HG03175 (cell line): ENCODE results near the gene HS6ST1.

Source experiments
- ATAC-seq: cut with Tn5 transposase; IDR thresholded peaks from one replicate; pipeline ENCODE4 v1.9.1; 2021; ENCODE audit warnings: mild to moderate bottlenecking, moderate library complexity; ENCODE audit not compliant: unreplicated experiment

Gene HS6ST1

DNA sequence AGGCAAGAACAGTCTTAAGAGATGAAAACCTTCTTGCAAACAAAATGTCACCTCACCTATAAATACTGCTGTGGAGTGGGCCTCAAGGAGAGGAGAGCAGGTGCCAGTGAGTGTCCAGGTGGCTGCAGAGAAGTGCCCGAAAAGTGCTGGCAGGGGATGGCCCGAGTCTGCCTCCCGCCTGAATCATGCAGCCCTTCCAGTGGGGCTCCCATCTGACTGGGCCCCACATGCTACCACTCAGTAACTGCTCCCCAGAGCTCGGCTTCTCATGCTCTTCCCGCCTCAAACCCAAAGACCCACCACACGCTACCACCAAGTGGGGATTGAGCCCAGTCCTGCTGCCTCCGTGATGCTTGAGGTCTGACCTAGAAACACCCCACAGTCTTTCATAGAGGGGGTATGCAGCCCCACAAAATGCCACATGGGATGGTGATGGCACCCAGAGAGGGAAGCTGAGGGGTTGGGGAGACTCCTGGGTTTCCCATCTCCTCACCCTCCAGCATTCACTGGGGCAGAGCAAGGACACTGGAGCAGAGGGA lies 7.4 kb downstream of the HS6ST1 start:
- no peak for ATAC-seq

DNA sequence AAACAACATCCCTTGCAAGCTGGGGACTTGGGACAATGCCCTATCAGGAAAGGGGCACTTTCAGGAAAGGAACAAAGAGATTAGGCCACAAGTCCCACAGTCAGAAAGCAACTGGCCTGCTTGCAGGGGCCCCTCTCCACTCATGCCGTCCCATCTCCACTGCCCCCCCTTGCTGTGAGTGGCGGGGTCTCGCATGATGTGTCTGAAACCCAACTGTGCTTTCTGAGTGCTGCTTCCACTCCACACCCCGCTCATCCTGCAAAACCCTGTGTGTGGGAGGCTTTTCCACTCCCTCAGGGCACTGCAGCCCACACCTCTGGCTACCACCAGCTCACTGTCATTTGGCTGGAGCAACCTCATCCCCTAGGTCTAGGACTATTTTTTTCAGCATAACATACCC lies 7.9 kb downstream of the HS6ST1 start:
- no peak for ATAC-seq

DNA sequence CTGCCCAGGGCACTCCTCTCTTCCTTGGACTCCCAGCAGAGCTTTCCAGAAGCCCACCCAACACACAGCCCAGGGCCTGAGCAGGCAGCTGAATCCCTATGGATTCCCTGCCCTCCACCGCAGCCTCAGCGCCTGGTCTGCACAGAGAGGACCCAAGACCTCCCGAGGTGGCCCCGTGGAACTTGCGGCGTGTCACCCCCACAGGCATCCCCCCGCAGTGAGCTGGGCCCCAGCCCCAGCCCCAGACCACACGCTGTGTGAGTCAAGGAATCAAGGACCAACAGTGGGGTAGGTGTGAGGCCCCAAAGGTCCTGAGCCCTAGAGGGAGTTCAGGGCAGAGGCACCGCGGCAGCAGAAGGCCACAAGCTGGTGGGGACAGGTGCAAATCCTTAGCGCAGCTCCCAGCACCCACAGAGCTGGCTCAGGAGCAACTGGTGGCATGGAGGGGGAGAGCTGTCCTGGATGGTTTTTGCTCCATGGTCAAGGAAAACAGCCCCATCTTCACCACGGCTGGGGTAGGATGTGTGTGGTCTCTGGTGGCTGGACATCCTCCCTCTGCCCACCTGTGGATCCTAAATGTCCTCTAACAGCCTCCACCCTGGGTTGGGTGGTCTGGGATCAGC lies 8.5 kb downstream of the HS6ST1 start:
- no peak for ATAC-seq

DNA sequence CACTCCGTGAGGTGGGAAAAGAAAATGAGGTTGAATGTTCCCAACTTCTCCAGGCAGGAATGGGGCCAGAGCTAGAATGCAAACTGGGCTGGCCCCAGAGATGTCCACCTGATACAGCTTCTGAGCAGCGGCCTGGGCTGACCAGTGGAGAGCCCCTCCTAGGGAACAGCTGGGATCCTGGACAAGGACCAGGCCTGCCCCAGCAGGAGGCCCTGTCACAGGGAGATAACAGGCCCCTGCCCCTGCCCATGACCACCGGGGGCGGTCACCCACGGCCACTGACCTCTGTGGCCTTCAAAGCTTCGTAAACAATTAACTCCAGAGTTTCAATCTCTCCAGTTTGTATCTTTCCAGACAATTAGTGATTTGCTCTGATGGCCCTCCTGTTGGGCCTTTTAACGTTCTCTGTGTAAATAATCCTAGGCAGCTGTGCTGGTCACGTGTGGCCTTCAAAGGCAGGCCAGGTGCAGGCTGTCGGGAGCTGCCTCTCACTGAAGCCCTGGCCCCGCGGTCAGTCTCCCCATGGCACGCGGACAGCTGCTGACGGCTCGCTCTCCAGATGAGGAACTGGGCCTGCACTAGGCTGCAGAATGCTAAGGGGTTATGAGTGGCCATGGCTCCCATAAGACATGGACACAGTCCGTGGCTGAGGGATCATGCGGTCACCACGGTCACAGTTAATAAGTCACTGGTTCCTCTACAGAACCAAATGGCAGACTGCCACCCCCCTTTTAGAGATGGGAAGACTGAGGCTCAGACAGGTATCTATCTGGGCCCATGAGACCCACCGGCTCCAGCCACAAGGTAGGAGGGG lies 9.2 kb downstream of the HS6ST1 start:
- no peak for ATAC-seq

DNA sequence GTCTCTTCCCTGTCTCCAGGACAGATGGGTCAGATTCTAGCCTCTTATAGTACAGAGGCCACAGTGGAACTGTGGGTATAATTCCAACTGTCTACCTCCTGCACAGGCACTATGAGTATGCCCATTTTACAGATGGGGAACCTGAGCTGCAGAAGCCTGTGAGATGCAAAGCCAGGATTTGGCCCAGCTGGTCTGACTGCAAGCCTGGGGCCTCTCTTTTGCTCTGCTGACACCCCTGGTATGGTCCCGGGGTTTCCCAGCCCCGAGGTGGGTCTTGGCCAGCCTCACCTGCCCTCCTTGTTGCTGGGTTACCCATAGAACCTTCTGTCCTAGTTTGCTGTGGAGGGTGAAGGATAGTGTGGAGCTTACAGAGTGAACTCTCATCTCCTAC lies 9.8 kb downstream of the HS6ST1 start:
- ATAC-seq, result no peak

DNA sequence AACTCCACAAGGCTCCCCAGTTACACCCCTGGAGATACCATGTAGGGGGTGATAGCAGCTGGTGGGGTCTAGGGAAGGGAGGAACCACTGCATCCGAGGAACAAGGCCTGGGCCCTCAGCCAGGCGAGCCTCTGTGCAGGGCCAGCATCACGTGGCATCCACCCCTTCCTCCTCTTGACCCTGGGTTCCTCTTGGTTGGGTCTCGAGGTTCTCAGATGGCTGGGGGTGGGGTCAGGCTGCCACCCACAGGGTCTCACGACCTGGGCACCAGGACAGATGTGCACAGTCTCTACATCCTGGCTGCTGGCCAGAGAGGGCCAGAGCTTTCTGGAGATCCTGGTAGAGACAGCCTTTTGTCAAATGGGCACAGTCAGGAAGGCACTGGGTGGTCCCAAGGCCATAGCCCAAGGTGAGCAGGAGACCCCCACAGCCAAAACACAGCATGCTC lies 10.4 kb downstream of the HS6ST1 start:
- no peak for ATAC-seq

DNA sequence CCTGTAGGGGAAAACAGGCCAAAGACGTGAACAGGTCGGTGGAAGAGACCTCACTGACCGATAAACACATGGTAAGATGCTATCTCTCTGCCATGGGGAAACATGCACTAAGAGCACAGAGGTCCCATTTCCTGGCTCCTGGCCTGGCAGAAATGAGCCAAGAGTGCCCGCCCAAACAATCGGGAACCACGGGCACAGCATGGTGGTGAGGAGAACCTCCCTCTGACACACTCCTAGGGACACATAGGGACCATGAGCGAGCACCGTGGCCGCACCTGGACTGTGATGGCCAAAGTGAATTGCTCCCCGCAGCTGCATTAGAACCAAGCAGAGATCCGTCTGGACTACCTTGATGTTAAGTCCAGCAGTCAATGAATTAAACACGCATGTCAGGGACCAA lies 11.1 kb downstream of the HS6ST1 start:
- ATAC-seq, result no peak

DNA sequence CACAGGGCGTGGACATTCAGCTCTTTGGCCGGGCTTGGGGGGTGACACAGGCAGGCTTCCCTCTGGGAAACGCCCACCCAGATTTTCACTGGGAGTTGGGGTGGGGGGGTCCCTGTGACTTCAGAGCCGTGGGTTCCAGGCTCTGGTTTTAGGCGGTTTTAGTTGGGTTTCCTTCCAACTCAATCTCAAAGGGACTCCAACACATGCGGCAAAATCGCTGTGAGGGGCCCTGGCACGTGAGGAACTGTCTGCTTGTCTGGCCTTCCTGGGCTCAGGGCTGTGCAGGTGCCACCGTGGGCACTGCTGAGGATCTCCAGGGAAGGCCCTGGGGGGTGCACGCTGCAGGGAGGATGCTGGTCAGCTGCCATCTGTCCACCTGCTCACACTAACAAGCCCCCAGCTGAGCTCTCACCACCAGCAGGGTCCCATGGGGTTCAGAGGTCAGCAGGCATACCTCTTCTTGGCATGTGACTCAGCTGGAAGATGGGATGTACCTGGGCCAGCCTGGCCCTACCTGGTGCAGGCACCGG lies 11.7 kb downstream of the HS6ST1 start:
- no peak for ATAC-seq

DNA sequence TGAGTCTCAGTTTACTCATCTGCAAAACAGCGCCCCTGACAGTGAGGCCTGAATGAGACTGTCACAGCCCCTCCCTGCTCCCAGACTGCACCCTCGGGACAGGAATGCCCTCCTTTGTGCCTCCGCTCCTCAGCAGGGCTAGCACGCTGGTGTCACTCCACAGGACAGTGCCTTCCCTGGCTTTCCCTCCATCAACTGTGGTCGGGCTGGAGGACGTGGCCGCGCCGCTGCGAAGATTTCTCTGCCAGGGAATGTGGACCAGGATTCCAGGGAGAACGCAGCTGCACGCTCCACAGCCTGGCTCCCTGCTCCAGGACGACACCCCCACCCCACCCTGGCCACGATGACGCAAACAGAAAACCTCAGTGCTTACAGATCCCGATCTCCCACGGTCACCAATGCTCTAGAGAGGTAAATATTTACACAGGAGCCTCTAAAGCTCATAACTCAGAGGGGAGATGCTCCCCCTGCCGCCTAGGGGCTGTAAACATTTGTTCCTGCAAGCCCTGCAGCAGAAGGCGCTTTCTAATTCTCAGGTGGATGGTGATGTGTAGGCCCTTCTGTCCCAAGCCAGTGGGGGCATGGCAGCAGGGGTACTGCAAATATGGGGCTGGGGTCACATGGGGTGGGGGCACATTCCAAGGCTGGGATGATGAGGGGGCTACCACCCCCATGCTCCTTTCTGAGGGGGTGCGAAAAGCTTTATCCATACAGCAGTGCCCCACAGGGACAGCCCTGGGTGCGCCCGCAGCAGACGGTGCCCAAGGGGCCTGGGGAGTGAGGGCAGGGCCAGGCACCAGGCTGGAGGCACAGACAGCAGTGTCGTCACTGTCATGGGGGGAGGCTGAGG lies 12.4 kb downstream of the HS6ST1 start:
- ATAC-seq, result no peak

DNA sequence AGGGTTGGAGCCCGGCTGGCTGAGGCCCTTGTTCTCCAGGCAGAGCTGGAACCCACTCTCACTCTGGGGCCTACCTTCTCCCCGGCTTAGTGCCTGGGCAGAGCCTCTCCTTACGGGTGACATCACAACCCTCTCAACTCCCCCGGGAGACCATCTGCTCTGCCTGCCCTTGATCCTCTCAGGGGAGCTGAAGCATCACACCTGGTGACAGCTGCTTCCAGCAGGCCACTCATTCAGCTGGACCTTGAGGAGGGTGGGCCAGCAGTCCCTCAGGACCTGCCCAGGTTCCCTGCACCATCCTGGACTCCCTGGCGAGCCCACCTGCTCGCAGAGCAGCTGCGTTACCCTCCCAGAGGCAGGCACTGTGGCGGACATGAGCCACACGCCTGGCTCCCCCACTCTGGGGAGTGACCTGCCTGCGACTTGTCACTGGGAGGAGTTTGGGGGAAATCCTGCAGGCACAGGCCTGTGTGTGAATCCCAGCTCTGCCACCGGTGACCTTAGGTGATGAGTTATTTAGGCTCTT lies 13.1 kb downstream of the HS6ST1 start:
- no peak for ATAC-seq

DNA sequence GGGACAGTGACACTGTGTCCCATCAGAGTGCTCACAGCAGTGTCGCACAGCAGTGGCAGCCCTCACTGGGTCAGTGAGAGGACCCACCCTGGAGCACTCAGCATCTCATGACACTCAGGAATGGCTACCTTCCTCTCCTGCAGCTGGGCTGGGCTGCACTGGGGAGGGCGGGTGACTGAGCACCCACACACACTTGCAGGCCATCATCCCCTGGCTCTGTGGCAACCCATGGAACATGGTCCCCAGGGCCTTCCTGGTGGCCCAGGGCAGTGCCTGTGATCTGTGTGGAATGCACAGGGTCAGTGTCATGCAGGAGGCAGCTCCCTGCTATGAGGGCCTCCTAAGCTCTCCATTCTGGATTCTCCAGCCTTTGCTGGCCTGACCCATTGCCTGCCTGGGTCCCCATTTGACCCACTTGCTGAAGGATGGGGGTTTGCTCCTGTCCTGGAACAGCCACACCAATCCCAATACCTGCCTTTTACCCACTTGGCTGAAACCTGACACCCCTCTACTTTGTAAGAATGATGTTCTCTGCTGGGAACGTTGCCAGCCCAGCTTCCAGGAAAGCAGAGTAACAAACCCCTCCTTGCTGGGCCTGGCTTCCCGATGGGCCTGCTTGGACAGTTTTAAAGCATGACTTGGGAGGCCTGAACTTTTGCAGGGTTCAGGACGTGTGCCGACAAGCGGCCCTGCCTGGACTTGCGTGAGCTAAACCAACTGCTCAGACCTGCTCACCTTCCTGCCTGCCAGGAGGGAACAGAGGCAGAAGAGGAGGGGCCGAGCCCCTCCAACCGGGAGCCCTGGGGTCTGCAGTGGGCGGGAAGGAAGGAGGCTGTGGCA lies 13.7 kb downstream of the HS6ST1 start:
- ATAC-seq, result no peak

DNA sequence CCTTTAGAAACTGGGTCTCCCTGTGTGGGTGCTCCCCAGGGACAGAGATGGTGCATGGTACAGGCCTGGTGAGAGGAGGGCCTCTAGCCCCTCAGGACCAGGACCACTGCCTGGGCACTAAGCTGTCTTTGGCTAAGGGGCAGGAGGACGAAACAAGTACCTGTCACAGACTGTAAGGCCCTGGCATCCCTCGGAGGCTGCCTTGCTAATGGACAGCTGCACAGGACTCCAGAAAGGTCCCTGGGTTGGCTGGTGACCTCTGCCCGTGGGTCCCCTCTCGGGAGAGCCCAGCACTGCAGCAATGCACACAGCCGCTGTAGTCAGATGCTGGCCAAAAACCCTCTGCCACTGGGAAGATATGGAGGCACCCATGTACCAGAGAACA lies 14.3 kb downstream of the HS6ST1 start:
- ATAC-seq, result no peak

DNA sequence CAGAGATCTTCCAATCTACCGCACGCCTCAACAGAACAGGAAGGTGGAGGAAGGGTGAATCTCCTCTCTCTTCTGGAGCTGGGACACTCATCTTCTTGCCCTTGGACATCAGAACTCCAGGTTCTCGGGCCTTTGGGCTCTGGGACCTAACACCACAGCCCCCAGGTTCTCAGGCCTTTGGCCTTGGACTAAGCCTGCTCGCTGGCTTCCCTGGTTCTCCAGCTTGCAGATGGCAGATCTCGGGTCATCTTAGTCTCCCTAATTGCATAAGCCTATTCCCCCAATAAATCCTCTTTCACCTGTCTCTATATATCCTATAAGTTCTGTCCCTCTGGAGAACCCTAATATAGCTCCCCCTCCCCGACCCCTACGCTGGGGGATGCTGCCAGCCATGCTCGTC lies 14.8 kb downstream of the HS6ST1 start:
- no peak for ATAC-seq

DNA sequence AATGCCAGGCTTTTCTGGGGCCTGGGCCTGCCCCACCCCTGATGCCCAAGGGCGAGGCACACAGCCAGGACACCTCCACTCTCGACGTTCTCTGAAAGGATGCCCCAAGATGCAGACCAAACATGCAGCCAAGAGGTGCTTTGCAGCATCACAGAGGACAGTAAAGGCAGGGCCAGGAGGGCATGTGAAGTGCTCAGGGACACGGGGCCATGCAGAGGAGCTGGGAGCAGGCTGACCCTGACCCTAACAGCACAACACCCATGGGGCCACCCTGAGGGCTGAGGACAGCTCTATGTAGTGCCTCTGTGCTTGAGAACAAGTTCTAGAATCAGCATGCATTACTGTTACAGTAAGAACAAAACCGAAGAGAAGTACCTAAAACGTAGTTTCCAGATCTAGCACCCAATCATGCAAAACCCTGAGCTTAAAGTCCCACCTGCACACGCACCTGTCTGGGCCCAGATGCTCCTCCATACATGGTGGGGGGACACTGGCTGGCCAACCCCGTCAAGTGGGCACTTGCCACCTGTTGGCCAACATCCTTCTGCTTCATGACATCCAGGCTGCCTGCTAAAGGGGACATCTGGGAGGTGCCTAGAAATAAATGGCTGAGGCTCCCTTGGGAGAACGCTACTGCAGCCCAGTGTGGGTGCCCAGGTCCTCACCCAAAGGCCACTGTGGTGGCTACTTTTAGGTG lies 15.4 kb downstream of the HS6ST1 start:
- no peak for ATAC-seq

DNA sequence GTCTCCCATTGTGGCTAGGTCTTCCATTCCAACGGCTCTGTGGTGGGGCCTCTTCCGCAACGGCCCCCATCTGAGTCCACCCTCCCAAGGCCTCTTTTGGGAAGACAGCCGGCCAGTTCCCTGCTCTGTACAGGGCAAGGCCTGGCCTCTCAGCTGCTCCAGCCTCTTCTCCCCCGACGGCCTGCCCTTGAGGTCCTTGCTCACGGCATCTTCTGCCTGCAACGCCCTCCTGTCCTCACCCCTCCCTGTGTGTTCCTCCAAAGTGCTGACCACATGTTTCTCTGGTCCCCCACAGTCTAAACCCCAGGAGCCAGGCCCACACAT lies 16.0 kb downstream of the HS6ST1 start:
- ATAC-seq, result no peak

DNA sequence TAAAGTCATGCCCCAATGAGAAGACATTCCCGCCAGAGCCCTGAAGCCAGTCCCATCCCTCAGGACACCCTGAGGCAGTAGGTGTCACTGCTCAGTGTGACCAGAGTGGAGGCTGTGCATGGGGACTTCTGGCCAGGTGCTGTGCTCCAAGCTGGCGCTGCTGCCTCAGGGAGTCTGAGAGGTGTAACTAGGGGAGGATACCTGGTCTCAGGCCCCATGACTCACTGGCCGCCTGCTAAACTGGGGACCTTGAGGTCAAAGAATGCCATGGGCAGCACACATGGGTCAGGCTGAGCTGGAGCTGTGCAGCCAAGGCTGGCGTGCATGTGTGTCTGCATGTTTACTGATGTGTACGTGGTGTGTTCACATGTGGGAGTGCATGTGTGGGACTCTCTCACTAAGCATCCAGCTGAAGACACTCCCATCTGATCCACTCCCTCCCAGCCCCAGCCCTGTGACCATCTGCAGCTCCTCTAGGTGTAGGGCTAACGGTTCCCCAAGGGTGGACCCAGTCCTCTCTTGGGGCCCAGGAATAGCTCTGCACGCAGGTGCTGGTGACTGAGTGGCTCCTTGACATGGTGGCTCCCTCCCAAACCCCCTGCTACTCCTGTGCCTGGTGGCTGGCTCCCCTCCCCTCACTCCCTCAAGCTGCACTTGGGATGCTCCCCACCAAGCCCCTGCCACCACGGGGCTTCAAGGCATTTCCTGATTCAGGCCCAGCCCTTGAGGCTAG lies 16.5 kb downstream of the HS6ST1 start:
- ATAC-seq, result no peak

DNA sequence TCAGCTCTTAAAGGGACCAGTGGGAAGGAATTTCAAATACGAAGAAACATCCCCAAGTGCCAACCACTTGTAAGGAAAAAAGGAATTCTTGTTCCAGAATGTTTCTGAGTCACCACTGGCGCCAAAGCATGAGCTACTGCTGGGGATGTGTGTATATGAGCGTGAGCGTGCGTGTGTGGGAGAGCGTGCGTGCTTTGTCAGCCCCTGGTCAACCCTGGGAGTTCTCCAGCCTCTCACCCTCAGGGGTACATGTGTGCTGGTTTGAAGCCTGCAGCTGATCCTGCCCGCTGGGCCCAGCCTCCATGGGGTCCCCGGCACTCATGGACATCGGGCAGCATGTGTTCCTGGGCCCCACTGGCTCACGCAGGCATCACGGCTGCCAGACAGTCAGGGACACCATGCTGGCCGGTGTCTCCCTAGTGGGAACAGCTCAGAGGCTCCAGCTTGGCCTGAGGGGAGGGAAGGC lies 17.1 kb downstream of the HS6ST1 start:
- no peak for ATAC-seq

DNA sequence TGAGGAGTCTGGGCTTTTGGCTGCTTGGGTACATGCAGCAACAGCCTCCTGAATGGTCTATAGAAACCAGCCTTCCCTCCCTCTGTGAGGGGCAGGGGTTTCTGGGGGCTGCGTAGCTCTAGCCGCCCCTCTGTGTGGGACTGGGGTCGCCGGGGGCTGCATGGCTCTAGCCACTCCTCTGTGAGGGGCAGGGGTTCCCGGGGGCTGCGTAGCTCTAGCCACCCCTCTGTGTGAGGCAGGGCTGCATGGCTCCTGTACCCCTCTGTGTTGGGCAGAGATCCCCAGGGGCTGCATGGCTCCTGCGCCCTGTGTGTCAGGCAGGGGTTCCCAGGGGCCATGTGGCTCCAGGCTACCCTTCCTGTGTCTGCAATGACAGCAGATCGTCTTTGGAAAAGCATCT lies 17.6 kb downstream of the HS6ST1 start:
- ATAC-seq, result no peak
